ENCODE measurements around the gene FOXO6. TPM values are rescaled to one million over a fixed set of nuclear protein-coding genes. Genes with fewer than 3 reads are reported as not detected.

Gene FOXO6
- total and polyA plus RNA-seq, 2 donors (not counting 1 experiment from before 2014, with no cell fraction given): 0.06 to 0.15 TPM

GRCh38 chr1:41320895-41321676 is 40.1 kb upstream of the FOXO6 start:
- POLR2A ChIA-PET: no interaction called here
- Histone ChIP-seq H3K36me3 (replicated peaks in 1 of 2; ENCODE audit: control extremely low read depth in 1 of 2, control insufficient read depth in 1 of 2, extremely low read depth in 1 of 2, insufficient read depth in 2 of 2, low read length in 1 of 2) (no peaks in the 10 kb centered on the region), H3K9me3 (ENCODE audit: control extremely low read depth in 1 of 3, control insufficient read depth in 2 of 3, insufficient read depth in 1 of 3, low read length in 2 of 3) (no peaks in the 10 kb centered on the region), H3K4me1 (ENCODE audit: control insufficient read depth in 2 of 2, insufficient read depth in 2 of 2, low read length in 2 of 2) (no peaks in the 10 kb centered on the region), H3K4me2 (replicated peaks; ENCODE audit: low read depth, low read length, poor library complexity, severe bottlenecking) (no peak overlapping the region), H3K27ac (ENCODE audit: low read length in 2 of 2) (no peak overlapping the region), H3K9ac (ENCODE audit: low read length) (no peak overlapping the region), H2AFZ (ENCODE audit: insufficient read depth, low read depth, low read length, poor library complexity, severe bottlenecking) (no peak overlapping the region), H3K4me3 (ENCODE audit: control extremely low read depth in 1 of 5, extremely low read depth in 1 of 5, insufficient read depth in 1 of 5, low read depth in 2 of 5, low read length in 4 of 5) (no peak overlapping the region), H4K20me1 (ENCODE audit: control insufficient read depth, insufficient read depth, low read length, poor library complexity, severe bottlenecking) (no peaks in the 10 kb centered on the region), H3K27me3 (replicated peaks in 1 of 4; ENCODE audit: control extremely low read depth in 1 of 4, control insufficient read depth in 3 of 4, insufficient read depth in 4 of 4, low read length in 3 of 4) (no peaks in the 10 kb centered on the region), H3K79me2 (ENCODE audit: control insufficient read depth, insufficient read depth, low read length) (no peaks in the 10 kb centered on the region)
- ATAC-seq (ENCODE audit: low read depth) (no peak), DNase-seq (no peak)
- H3K9me3 Mint-ChIP-seq (ENCODE audit: insufficient read depth): no peaks in the 10 kb centered on the region
- no peak overlapping the region for H3K27ac Mint-ChIP-seq
- CTCF ChIA-PET: interaction anchor here (0.8 to 4.4 kb wide), 3 partner anchors 10 to 97 kb away, joined by 3 to 30 read pairs (median 5); no protein-coding TSS in a partner anchor
- intact Hi-C loops (cut with micrococcal nuclease): no loop called here
- TF ChIP-seq EZH2 (IDR thresholded peaks at IDR 0.05; ENCODE audit: borderline replicate concordance, insufficient read depth, low read depth, low read length, poor library complexity, severe bottlenecking): no peak
- H3K4me3 Mint-ChIP-seq: no peak overlapping the region
- 85% methylated on average over 20 of the region's 21 CpGs for WGBS (ENCODE audit: insufficient coverage)
- peaks cover 7% of the 10 kb centered on the region for H3K27me3 Mint-ChIP-seq
- no peaks in the 10 kb centered on the region for H3K4me1 Mint-ChIP-seq

DNA sequence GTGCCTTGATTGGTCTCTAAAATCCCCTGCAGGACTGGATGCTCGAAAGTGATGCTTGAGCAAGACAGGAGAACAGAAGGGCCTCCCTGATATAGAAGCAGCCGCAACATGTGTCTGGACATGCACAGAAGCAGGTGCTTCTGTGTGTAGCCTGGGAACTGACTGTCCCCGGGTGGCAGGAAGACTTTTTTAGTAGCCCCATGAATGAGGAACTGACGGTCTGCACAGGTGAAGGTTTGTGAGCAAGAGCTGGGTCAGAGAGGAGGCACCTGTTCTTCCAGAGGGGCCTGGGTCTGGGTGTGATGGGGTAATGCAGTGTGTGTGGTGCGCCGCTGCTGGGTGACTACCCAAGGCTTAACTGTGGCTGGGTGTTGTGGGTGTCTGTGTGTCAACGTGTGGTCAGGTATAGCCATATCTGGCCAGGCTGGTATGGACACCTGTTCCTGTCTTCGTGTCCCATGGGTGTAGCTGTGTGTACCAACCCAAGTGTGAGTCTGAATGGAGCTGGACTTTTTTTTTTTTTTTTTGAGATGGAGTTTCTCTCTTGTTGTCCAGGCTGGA is 39.1 kb upstream of the FOXO6 start:
- ChIA-PET CTCF (interaction anchor here (1.1 to 4.4 kb wide), 4 partner anchors 94 to 111 kb away, joined by 3 to 30 read pairs (median 6); no protein-coding TSS in a partner anchor), POLR2A (no interaction called here)
- Histone ChIP-seq H4K20me1 (ENCODE audit: control insufficient read depth, insufficient read depth, low read length, poor library complexity, severe bottlenecking) (no peaks in the 10 kb centered on the region), H3K36me3 (replicated peaks in 1 of 2; ENCODE audit: control extremely low read depth in 1 of 2, control insufficient read depth in 1 of 2, extremely low read depth in 1 of 2, insufficient read depth in 2 of 2, low read length in 1 of 2) (no peaks in the 10 kb centered on the region), H3K27ac (ENCODE audit: low read length in 2 of 2) (no peak overlapping the region), H3K9me3 (ENCODE audit: control extremely low read depth in 1 of 3, control insufficient read depth in 2 of 3, insufficient read depth in 1 of 3, low read length in 2 of 3) (no peaks in the 10 kb centered on the region), H3K4me2 (replicated peaks; ENCODE audit: low read depth, low read length, poor library complexity, severe bottlenecking) (no peak overlapping the region), H3K27me3 (replicated peaks in 1 of 4; ENCODE audit: control extremely low read depth in 1 of 4, control insufficient read depth in 3 of 4, insufficient read depth in 4 of 4, low read length in 3 of 4) (no peaks in the 10 kb centered on the region), H3K9ac (ENCODE audit: low read length) (no peak overlapping the region), H3K4me3 (ENCODE audit: control extremely low read depth in 1 of 5, extremely low read depth in 1 of 5, insufficient read depth in 1 of 5, low read depth in 2 of 5, low read length in 4 of 5) (no peak overlapping the region), H3K79me2 (ENCODE audit: control insufficient read depth, insufficient read depth, low read length) (no peaks in the 10 kb centered on the region), H3K4me1 (ENCODE audit: control insufficient read depth in 2 of 2, insufficient read depth in 2 of 2, low read length in 2 of 2) (no peaks in the 10 kb centered on the region), H2AFZ (ENCODE audit: insufficient read depth, low read depth, low read length, poor library complexity, severe bottlenecking) (no peak overlapping the region)
- TF ChIP-seq EZH2 (IDR thresholded peaks at IDR 0.05; ENCODE audit: borderline replicate concordance, insufficient read depth, low read depth, low read length, poor library complexity, severe bottlenecking) (no peak), CTCF (IDR thresholded peaks at IDR 0.05) (no peak)
- no peak for DNase-seq
- Mint-ChIP-seq H3K4me3 (no peak overlapping the region), H3K4me1 (no peaks in the 10 kb centered on the region), H3K9me3 (ENCODE audit: insufficient read depth) (no peaks in the 10 kb centered on the region), H3K27ac (no peak overlapping the region), H3K27me3 (peaks cover 7% of the 10 kb centered on the region)
- 67% methylated on average over 7 of the region's 8 CpGs for WGBS (ENCODE audit: insufficient coverage)
- no peak for ATAC-seq (ENCODE audit: low read depth)
- intact Hi-C loops (cut with micrococcal nuclease): no loop called here

All from B cell (primary cell).